Skeletal muscle tissue (tissue), 4 donors: ENCODE measurements around the gene SMIM12. TPM values are rescaled to one million over a fixed set of nuclear protein-coding genes. Genes with fewer than 3 reads are reported as not detected.
"Not testable (repeated sequence)": the region's sequence is repeated elsewhere in the genome, so short reads cannot be mapped to it uniquely, and the experiment has no call there.

Source experiments
- H3K27ac ChIP-seq: one replicate; pipeline ENCODE4 v1.7.0; 2013; ENCODE audit warnings: mild to moderate bottlenecking, low read depth, low read length, inconsistent platforms
- H3K27me3 ChIP-seq, 3 donors: one replicate each; pipeline ENCODE4 v1.7.0; 2013; ENCODE audit warnings: low read length in 3 of 3; ENCODE audit not compliant: control insufficient read depth in 3 of 3, insufficient read depth in 3 of 3
- H3K36me3 ChIP-seq, 3 donors: one replicate each; pipeline ENCODE4 v1.7.0; 2013; ENCODE audit warnings: low read length in 3 of 3; ENCODE audit not compliant: control insufficient read depth in 3 of 3, insufficient read depth in 3 of 3
- H3K4me1 ChIP-seq, 3 donors: one replicate each; pipeline ENCODE4 v1.7.0; 2013; ENCODE audit warnings: low read length in 3 of 3, mild to moderate bottlenecking in 3 of 3; ENCODE audit not compliant: control insufficient read depth in 3 of 3, insufficient read depth in 3 of 3
- H3K4me3 ChIP-seq, 3 donors: one replicate each; pipeline ENCODE4 v1.7.0; 2013; ENCODE audit warnings: low read length in 3 of 3
- H3K9ac ChIP-seq, 3 donors: one replicate each; pipeline ENCODE4 v1.7.0; 2013; ENCODE audit warnings: low read length in 3 of 3, mild to moderate bottlenecking in 3 of 3, moderate library complexity in 2 of 3, low read depth in 1 of 3
- H3K9me3 ChIP-seq, 3 donors: one replicate each; pipeline ENCODE4 v1.7.0; 2013; ENCODE audit warnings: low read length in 3 of 3; ENCODE audit not compliant: control insufficient read depth in 3 of 3
- total RNA-seq: library from RNA; depleted of rRNA; stranded (reverse); fragments of >200 nt; gene quantifications from one replicate; pipeline ENCODE4 v1.2.3, GENCODE V29; 2014
- donor health status: Osteomylitis.

Gene SMIM12
- total RNA-seq, 1 donor from 2014 or later, result 8.9 TPM

DNA sequence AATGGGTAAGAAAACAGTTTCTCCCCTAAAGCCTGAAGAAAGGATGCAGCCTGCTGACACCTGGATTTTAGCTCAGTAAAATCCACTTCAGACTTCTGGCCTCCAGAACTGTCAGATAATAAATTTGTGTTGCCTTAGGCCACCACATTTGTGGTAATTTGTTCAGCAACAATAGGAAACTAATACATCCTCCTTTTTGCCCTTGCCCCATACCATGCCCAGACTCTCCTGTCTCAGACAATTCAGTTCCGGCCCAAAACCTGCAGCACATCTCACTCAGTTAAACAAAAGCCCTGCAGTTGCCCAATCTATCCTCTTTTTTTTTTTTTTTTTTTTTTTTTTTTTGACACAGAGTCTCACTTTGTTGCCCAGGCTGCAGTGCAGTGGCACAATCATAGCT is 25.8 kb downstream of the SMIM12 start:
- no peaks in the 10 kb centered on the region for H3K27me3 ChIP-seq
- no peak overlapping the region for H3K4me3 ChIP-seq
- H3K36me3 ChIP-seq, result no peaks in the 10 kb centered on the region
- no peak overlapping the region for H3K9ac ChIP-seq
- H3K9me3 ChIP-seq, result no peaks in the 10 kb centered on the region
- H3K4me1 ChIP-seq, result peaks cover 7 to 16% (median 15%) of the 10 kb centered on the region in 3 donors
- H3K27ac ChIP-seq, result no peak overlapping the region

DNA sequence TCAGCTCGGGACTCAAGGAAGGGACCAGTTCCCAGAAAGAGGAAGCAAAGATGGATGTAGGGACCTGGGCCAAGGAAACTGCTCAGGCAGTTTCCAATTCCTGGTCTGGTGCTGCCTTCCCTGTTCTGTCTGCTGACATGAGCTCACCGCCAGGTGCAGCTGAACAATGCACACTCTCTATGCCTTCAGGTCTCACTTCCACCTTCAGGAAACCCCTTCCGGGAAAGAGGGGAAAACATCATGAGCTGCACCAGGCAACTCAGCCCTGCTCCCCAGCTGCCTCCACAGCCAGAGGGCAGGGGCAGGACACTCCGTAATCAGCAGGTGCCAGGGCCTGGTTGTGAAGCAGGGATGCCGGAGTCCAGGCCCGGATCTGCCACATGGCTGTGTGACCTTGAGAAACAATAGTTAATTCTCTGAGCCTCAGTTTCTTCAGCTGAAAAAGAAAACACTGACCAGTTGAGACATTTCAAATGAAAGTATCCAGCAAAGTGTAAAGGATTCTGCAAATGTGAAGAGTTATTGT is 27.8 kb downstream of the SMIM12 start:
- H3K27me3 ChIP-seq, result no peaks in the 10 kb centered on the region
- H3K36me3 ChIP-seq, result no peaks in the 10 kb centered on the region
- H3K27ac ChIP-seq, result no peak overlapping the region
- no peak overlapping the region for H3K9ac ChIP-seq
- peaks cover 5 to 14% (median 11%) of the 10 kb centered on the region in 3 donors for H3K4me1 ChIP-seq
- H3K9me3 ChIP-seq, result no peaks in the 10 kb centered on the region
- H3K4me3 ChIP-seq, result no peak overlapping the region

DNA sequence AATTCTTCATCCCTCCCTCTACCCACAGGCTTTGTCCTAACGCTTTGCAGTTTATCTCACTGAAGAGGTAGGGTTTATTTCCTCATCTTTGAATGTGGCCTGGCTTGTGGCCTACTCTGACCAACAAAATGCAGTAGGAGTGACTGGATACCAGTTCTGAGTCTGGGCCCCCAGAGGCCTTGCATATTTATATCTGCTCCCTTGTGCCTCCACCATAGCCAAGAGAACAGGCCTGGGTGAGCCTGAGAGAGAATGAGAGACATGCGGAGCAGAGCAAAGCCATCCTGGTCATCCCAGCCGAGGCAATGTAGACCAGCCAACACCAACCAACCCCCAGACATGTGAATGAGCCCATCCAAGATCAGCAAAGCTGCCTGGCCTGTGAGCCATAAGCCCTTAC is 30.3 kb downstream of the SMIM12 start:
- H3K36me3 ChIP-seq, result no peaks in the 10 kb centered on the region
- H3K9me3 ChIP-seq, result no peaks in the 10 kb centered on the region
- H3K4me3 ChIP-seq, result no peak overlapping the region
- no peaks in the 10 kb centered on the region for H3K27me3 ChIP-seq
- H3K9ac ChIP-seq, result no peak overlapping the region
- H3K4me1 ChIP-seq, result peaks cover 0 to 6% (median 4%) of the 10 kb centered on the region in 3 donors
- H3K27ac ChIP-seq, result peak overlapping the region; percentile 9

DNA sequence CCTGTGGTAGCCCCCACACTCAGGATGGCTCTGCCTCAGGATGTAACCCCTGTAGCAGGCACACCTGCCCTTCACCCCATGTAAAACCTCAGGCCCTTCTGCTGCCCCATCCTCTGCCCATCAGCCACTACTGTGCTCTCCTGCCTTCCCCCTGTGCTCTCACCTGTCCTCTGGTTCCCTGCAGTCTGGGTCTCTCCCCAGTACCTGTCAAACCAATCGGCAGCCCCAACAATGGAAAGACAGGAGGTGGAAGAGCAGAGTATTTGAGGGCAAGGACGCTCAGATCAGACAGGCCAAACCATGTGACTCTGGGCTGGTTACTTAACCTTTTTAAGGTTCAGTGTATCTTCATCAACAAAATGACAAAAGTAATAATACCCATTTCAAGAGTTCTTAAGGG is 30.9 kb downstream of the SMIM12 start:
- Histone ChIP-seq H3K9me3 (no peaks in the 10 kb centered on the region), H3K9ac (no peak overlapping the region), H3K4me1 (peaks cover 0 to 6% (median 4%) of the 10 kb centered on the region in 3 donors), H3K27ac (no peak overlapping the region), H3K27me3 (no peaks in the 10 kb centered on the region), H3K4me3 (no peak overlapping the region), H3K36me3 (no peaks in the 10 kb centered on the region)

DNA sequence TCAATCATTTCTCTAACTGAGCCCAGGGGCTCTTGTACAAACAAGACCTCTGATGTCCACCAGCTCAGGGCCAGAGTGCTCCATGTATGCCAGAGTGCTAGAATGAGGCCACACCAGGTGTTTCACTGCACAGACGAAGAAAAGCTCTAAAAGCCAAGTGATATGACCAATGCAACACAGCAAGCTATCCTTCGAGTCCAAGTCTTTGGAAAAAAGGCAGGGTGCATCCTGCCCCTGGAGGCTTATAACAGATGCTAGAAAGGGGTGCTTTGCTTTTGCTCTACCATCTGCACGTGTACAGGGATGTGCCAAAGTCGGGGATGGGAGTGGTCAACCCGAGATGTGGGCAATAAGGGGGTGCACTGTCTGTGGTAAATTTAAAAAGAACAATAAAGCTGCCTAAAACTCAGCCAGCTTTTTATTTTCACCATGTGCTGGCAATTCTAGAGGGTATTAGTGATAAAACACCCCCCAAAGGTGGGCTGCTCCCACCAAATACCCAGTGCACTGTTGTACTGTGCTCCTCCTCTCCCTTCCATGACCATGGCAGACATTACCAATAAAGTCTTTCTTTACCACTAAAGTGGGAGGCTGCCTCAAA is 32.1 kb downstream of the SMIM12 start:
- Histone ChIP-seq H3K27me3 (no peaks in the 10 kb centered on the region), H3K9me3 (no peaks in the 10 kb centered on the region), H3K4me3 (no peak overlapping the region), H3K4me1 (peaks cover 0 to 6% (median 4%) of the 10 kb centered on the region in 3 donors), H3K27ac (no peak overlapping the region), H3K9ac (no peak overlapping the region), H3K36me3 (no peaks in the 10 kb centered on the region)

DNA sequence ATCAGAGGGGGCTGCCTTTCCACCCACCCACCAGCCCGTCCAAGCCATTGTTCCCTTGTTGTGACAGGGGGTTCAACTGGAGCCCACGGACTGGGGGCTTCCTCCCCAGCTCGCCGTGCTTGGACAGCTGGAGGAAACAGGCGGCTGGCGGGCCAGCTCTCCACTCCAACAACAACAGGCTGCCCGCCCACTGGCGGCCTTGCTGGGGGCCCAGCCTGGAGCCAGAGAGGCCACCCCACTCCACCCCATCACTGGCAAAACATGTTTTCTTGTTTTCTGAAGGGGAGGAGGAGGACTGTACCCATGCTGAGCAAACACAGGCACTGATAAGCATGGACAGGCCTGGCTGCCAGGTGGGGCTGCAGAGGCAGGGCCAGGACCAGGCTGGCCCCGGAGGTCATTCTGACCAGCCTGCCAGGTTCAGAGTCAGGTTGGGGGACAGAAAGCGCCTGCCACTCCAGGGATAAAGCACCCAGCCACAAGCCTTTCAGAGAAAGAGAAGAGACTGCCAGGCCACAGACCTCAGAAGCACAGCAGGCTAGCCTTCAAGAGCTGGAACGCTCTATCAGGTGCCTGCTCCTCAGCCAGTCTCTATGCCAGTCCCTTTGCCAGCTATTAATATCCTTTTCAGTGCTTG is 34.0 kb downstream of the SMIM12 start:
- no peaks in the 10 kb centered on the region for H3K9me3 ChIP-seq
- H3K36me3 ChIP-seq, result no peaks in the 10 kb centered on the region
- H3K9ac ChIP-seq, result no peak overlapping the region
- peaks cover 0 to 6% (median 4%) of the 10 kb centered on the region in 3 donors for H3K4me1 ChIP-seq
- no peaks in the 10 kb centered on the region for H3K27me3 ChIP-seq
- H3K4me3 ChIP-seq, result no peak overlapping the region
- no peak overlapping the region for H3K27ac ChIP-seq

DNA sequence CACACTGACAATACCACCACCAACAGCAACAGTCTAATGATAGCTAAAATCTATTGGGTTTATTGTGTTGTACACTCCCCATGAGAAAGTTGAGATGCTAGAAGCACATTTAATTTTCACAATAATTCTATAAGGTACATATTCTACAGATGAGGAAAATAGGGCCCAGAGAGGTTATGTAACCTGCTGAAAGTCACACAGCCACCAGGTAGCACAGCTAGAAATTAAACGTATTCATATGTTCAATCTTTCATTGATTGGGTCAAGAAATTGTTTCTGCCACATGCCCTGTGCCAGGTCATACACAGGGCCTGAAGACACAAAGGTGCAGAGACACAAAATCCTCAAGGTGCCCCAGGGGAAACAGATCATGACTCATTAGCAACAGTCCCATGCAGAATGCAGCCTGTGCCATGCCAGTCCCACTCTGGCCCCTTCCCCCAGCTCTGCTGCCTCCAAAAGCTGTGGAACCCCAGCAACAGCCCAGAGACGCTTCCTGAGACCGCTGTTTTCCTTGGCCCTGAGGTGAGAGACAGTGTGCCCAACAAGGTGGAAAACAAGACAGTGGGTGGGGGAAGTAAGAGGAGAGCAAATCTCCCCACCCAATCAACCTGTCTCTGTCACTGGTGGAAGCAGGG is 34.6 kb downstream of the SMIM12 start:
- Histone ChIP-seq H3K9ac (no peak overlapping the region), H3K4me3 (no peak overlapping the region), H3K27me3 (no peaks in the 10 kb centered on the region), H3K4me1 (peaks cover 0 to 4% (median 4%) of the 10 kb centered on the region in 3 donors), H3K36me3 (no peaks in the 10 kb centered on the region), H3K27ac (no peak overlapping the region), H3K9me3 (no peaks in the 10 kb centered on the region)

DNA sequence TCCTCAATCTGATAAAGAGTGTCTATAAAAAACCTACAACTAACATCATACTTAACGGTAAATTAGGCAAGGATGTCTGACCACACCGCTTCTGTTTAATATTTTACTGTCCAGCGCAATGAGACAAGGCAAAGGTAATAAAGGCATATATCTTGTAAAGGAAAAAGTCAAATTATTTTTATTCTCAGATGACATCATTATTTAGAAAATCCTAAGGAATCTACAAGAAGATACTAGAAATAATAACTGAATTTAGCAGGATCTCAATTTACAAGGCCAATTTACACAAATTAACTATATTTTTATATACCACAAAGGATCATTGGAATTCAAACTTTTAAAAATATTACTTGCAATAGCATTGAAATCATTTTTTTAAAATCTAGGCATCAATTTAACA is 37.3 kb downstream of the SMIM12 start:
- peaks cover 0 to 4% (median 0%) of the 10 kb centered on the region in 3 donors for H3K4me1 ChIP-seq
- H3K36me3 ChIP-seq, result no peaks in the 10 kb centered on the region
- no peaks in the 10 kb centered on the region for H3K27me3 ChIP-seq
- no peak overlapping the region for H3K9ac ChIP-seq
- H3K4me3 ChIP-seq, result no peak overlapping the region
- no peaks in the 10 kb centered on the region for H3K9me3 ChIP-seq
- no peak overlapping the region for H3K27ac ChIP-seq

DNA sequence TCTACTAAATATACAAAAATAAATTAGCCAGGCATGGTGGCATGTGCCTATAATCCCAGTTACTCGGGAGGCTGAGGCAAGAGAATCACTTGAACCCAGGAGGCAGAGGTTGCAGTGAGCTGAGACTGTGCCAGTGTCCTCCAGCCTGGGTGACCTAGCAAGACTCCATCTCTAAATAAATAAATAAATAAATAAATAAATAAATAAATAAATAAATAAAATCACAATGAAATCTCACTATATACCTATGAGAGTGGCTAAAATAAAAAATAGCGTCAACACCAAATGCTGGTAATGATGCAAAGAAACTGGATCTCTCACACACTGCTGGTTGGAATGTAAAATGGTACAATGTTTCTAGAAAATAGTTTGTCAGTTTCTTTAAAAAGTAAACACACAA is 40.7 kb downstream of the SMIM12 start:
- H3K4me1 ChIP-seq, H3K9ac ChIP-seq, H3K27me3 ChIP-seq, H3K4me3 ChIP-seq, H3K36me3 ChIP-seq, H3K9me3 ChIP-seq, H3K27ac ChIP-seq: not testable (repeated sequence)

DNA sequence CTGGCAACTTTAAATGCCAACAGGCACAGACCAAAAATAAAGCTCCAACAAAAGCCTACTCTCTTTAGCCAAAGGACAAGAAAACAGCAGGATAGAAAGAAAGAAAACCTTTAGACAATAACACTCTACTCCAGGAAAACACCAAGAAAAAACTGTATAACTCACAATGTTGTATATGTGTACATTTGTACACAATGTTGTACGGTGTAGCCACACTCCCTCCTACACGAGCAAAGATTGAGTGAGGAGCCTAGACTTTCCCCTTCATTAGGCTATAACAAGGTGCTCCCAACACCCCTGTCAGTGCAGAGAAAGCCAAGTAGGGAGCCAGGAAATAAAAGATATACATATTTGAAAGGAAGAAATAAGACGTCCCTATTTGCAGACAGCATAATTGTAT is 42.8 kb downstream of the SMIM12 start:
- H3K9ac ChIP-seq, result no peak overlapping the region

More for the DNA sequence above, 42.8 kb downstream of the SMIM12 start:
- no peak overlapping the region for H3K27ac ChIP-seq
- no peaks in the 10 kb centered on the region for H3K27me3 ChIP-seq
- H3K4me3 ChIP-seq, result no peak overlapping the region
- H3K4me1 ChIP-seq, result no peaks in the 10 kb centered on the region
- no peaks in the 10 kb centered on the region for H3K36me3 ChIP-seq
- no peaks in the 10 kb centered on the region for H3K9me3 ChIP-seq
